Measurements from ENCODE around the gene B4GALT7.
"Not testable (repeated sequence)": the region's sequence is repeated elsewhere in the genome, so short reads cannot be mapped to it uniquely, and the experiment has no call there.

B4GALT7 gene, protein sequence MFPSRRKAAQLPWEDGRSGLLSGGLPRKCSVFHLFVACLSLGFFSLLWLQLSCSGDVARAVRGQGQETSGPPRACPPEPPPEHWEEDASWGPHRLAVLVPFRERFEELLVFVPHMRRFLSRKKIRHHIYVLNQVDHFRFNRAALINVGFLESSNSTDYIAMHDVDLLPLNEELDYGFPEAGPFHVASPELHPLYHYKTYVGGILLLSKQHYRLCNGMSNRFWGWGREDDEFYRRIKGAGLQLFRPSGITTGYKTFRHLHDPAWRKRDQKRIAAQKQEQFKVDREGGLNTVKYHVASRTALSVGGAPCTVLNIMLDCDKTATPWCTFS

GRCh38 chr5:177599731-177600507 lies at the start of gene B4GALT7:
TSS of gene B4GALT7 (plus strand) at chr5:177600132. CDS start at chr5:177600211, 79 bp downstream.
- peak; percentile 74 for DNase-seq

- DNase-seq: no peak
These were observed 47.0 kb upstream of the B4GALT7 start for GRCh38 chr5:177552839-177553455.

DNA sequence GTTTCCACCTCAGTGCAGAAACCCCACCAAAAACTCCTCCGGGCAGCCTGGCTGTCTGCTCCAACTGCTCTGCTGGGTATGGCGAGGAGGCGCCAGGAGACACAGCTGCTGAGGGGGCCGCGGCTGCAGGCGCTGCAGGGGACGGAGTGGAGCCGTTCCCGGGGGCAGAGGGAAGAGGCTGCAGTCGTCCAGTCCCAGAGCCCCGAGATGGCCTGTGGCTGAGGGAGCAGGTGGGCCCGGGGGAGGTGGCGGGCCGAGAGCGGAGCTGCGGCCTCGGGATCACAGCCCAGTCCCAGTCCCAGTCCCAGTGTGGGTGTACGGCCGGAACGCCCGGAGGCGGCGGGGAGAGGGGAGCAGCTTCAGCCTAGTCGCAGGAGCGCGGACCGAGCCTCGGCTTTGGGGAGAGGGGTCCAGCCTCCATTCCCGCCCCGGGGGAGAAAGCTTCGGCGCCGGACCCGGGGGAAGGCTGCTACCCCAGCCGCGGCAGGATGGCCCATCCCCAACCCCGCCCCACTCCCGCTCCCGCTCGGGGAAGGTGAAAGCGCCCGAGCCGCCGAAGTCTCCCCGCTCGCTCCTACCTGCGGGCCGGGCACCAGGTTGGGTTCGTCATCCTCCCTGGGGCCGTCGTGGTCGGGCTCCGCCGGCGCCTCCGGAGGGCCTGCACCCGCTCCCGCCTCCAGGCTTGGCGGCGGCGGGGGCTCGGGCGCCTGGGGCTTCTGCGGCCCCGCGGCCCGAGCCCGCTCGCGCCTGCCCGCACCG lies 46.1 kb upstream of the B4GALT7 start:
- no peak for DNase-seq

DNA sequence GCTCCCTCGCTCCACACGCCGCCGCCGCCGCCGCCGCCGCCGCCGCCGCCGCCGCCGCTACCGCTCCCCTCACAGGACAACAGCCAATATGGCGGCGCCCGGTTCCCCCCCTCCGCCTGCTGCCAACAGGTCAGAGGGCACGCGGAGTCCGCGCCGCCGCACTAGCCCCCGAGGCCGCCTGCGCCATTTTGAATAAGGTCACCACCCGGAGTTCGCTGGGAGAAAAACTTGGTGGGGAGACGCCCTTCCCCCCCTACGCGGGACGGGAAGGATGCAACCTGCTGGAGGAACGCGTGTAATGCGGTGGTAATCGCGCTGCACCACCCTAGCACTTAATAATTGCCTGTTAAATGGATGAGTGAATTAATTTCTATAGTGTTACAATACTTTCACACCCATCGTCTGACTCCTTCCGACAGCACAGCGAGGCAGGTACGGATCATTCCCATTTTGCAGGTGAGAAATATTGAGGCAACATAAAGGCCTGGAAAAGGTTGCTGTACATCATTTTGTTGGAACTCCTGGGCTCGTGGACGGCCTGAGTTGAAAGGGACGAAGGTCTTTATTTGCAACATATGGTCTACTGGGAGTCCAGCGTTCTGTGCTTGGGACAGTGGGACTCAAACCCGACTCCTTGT lies 45.3 kb upstream of the B4GALT7 start, which contains the start of gene FAM193B:
FAM193B (minus strand) TSS at position 90 of the 638 bp plus-strand sequence. CDS start 105 bp downstream, outside the sequence.
- peak; percentile 84 for DNase-seq

- no peak for DNase-seq
These were observed 44.7 kb upstream of the B4GALT7 start for GRCh38 chr5:177555228-177555627.

DNA sequence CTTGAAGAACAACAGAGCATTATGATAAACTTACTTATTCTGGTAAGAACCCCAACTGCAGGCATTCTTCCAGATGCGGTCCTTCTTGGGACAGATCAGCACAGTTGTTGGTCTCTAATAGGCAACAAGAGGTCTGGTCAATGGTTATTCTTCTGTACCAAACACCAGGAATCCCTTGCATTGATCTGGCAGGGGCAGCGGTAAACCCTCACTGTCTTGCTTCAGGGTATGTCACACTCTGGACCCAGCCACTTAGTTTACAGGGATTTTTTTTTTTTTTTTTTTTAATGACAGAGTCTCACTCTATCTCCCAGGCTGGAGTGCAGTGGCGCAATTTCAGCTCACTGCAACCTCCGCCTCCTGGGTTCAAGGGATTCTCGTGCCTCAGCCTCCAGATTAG lies 44.3 kb upstream of the B4GALT7 start:
- no peak for DNase-seq

DNA sequence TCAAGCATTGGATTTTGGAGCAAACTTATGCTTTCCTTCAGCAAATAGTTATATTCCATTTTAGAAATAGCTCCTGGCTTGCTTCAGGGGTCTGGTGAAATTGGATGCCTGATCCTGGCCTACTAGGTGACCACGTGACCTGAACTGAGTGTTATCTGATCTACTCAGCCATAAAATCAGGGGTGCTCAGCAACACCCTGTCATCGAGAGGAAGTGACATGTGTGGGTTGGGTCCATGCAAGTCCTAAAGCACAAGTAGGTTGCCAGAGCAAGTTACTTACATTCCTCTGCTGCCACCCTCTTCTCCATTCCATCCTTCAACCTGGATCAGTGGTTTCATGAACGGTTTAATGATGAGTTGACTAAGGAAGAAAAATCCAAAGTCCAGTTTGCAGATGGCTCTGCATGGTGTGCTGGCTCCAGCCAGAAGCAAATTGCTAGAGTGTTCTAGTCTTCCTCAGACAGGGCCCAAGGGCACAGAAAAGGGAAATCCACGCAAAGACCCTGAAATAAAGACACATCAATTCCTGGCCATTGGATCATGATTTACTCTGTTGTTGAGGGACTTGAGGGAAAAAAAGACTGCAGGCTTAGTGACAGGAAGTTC lies 42.8 kb upstream of the B4GALT7 start:
- no peak for DNase-seq

GRCh38 chr5:177557796-177558195 lies 42.1 kb upstream of the B4GALT7 start:
- no peak for DNase-seq

- not testable (repeated sequence) for DNase-seq
These were observed 40.4 kb upstream of the B4GALT7 start for GRCh38 chr5:177559446-177559941.

- DNase-seq: no peak
These were observed 34.9 kb upstream of the B4GALT7 start for GRCh38 chr5:177565046-177565445.

- DNase-seq: no peak
These were observed 31.6 kb upstream of the B4GALT7 start for GRCh38 chr5:177568326-177568725.

DNA sequence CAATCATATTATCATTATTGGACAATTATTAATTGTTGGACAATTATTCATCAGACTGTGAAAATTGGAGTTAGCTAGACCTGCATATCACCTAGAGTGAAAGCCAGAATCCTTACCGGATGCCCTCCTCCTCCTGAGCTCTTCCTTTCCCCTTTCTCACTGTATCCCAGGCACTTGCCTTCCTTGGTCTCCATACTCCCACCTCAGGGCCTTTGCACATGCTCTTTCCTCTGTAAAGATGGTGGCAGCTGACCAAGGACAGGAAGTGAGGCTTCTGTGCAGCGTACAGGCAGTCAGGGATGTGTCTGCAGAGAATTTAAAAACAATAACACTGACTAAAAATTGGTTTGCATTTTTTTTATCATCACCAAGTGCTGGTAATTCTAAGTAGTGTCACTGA lies 30.0 kb upstream of the B4GALT7 start:
- no peak for DNase-seq

- DNase-seq: no peak
These were observed 24.4 kb upstream of the B4GALT7 start for GRCh38 chr5:177575488-177575887.

DNA sequence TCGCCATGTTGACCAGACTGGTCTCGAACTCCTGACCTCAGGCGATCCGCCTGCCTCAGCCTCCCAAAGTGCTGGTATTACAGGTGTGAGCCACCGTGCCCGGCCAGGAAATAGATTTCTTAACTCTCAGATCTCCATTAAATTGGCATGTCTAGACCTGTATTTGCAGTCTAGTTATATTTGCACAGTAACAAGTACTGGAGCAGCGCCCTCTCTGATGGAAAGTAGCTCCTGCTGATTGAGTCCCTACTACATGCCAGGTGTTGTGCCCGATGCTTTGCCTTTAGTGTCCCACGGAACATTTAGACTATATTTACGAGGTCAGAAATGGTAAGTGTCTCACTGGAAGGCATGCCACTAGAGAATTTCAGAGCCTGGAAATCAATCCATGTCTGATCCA lies 23.8 kb upstream of the B4GALT7 start:
- no peak for DNase-seq

GRCh38 chr5:177578316-177578715 lies 21.6 kb upstream of the B4GALT7 start:
- DNase-seq: no peak

- DNase-seq: no peak
These were observed 11.5 kb upstream of the B4GALT7 start for GRCh38 chr5:177588413-177588909.

DNA sequence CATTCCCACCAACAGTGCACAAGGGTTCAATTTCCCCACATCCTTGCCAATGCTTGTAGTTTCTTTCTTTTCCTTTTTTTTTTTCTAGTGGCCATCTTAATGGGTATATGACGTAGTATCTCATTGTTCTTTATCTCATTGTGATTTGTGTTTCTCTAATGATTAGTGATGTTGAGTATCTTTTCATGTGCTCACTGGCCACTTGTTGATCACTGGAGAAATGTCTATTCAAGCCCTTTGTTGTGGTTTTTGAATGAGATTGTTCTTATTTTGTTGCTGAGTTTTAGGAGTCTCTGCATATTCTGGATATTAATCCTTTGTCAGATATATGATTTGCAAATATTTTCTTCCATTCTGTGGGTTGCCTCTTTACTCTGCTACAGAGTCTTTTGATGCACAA lies 9.5 kb upstream of the B4GALT7 start:
- no peak for DNase-seq

DNA sequence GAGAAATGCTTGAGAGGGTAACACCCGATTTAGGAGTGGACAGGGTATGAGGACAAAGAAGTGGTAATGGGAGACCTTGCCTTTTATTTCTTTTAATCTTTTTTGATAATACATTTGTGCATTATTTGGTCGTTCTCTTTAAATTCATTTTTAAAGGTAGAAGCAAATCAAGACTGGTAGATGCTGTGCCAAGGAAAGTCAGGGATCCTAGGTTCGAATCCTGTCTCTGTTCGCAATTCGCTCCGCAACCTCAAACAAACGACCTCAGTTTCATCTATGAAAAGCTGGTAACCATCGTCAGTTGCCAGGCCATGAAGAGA lies 8.3 kb upstream of the B4GALT7 start:
- DNase-seq: no peak

DNA sequence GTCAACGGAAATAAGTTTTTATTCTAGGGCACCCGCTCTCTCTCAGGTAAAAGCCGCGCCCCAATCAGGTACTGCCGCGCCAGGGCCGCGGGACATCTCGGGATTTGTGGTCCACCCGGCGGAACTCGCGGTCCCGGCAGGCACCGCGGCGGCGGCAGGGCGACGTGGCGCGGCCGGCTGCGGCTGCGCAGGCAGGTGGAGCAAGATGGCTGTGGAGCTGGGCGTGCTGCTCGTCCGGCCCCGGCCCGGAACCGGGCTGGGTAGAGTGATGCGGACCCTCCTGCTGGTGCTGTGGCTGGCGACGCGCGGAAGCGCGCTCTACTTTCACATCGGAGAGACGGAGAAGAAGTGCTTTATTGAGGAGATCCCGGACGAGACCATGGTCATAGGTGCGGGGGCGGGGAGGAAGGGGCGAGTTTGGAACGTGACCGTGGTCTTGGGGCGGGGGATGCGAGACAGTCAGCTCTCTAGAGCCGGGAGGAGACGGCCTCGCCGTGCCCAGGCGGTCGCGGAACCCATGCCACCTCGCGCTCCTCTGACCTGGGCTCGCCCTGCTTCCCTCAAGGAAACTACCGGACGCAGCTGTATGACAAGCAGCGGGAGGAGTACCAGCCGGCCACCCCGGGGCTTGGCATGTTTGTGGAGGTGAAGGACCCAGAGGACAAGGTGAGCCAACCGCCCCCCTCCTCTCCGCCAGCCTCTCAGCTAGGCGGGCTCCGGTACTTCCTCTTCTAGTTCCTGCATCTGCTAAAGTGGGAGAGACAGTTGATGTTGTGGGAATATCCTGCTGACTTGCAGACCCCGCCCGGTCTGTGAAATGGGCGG lies 7.7 kb upstream of the B4GALT7 start, which contains the start of gene TMED9:
TMED9 (plus strand) TSS at position 194 of the 825 bp plus-strand sequence; CDS start at position 206, 12 bp downstream.
- peak; percentile 75 for DNase-seq

DNA sequence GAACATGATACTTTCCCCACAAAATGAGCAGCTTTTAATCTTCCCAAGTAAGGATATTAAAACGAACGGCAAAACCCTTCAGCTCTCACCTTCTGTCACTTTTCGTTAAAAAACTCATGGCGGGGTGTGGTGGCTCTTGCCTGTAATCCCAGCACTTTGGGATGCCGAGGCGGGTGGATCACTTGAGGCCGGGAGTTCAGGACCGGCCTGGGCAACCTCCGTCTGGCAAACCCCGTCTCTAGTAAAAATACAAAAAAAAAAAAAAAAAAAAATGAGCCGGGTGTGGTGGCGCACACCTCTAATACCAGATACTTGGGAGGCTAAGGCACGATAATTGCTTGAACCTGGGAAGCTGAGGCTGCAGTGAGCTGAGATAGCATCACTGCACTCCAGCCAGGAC lies 7.0 kb upstream of the B4GALT7 start:
- no peak for DNase-seq

DNA sequence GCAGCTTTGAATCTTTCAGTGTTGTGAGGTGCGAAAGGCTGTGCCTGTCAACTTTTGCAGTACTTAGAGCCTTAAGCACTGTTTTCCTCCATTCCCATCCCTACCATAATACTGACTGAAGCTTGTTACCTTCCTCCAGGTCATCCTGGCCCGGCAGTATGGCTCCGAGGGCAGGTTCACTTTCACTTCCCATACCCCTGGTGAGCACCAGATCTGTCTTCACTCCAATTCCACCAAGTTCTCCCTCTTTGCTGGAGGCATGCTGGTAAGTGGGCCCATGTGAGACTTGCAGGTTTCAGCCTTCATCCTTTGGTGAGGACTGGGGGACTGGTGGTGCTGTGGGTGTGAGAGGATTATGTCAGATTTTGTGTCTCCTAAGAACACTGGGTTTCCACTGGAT lies 6.4 kb upstream of the B4GALT7 start:
- no peak for DNase-seq
